Osteocyte (in vitro differentiated cells): ENCODE data around the gene CDCA4. TPM values are rescaled to one million over a fixed set of nuclear protein-coding genes. Genes with fewer than 3 reads are reported as not detected.

Source experiments
- DNase-seq: peaks from one replicate; pipeline ENCODE4 v3.0.0; 2021; ENCODE audit warnings: mixed read lengths; ENCODE audit not compliant: unreplicated experiment; ENCODE audit errors: extremely low spot score
- H3K27ac Mint-ChIP-seq: one replicate; pipeline ENCODE4 v1.8.0; 2021; ENCODE audit warnings: mild to moderate bottlenecking, mixed read lengths; ENCODE audit not compliant: unreplicated experiment
- H3K27me3 Mint-ChIP-seq: one replicate; pipeline ENCODE4 v1.8.0; 2021; ENCODE audit warnings: mixed read lengths; ENCODE audit not compliant: unreplicated experiment
- H3K36me3 Mint-ChIP-seq: one replicate; pipeline ENCODE4 v1.8.0; 2021; ENCODE audit warnings: mixed read lengths; ENCODE audit not compliant: unreplicated experiment
- H3K4me1 Mint-ChIP-seq: one replicate; pipeline ENCODE4 v1.8.0; 2021; ENCODE audit warnings: mixed read lengths; ENCODE audit not compliant: unreplicated experiment
- H3K4me3 Mint-ChIP-seq: one replicate; pipeline ENCODE4 v1.8.0; 2021; ENCODE audit warnings: mild to moderate bottlenecking, moderate library complexity, mixed read lengths; ENCODE audit not compliant: unreplicated experiment
- H3K9me3 Mint-ChIP-seq: one replicate; pipeline ENCODE4 v1.8.0; 2021; ENCODE audit warnings: mixed read lengths; ENCODE audit not compliant: unreplicated experiment
- total RNA-seq: library from RNA; stranded (reverse); gene quantifications from 2 replicates; pipeline ENCODE4 v1.2.1, GENCODE V29; 2021
- TF ChIP-seq, protein P1 (sequence below): fragments of 200-600 bp; sonication (generic); IDR thresholded peaks from 2 replicates; pipeline ENCODE4 v1.5.0; 2021; ENCODE audit warnings: antibody characterized with exemption, mild to moderate bottlenecking, moderate library complexity

CDCA4 gene
- total RNA-seq, 1 donor from 2014 or later: 14.6 TPM

DNA sequence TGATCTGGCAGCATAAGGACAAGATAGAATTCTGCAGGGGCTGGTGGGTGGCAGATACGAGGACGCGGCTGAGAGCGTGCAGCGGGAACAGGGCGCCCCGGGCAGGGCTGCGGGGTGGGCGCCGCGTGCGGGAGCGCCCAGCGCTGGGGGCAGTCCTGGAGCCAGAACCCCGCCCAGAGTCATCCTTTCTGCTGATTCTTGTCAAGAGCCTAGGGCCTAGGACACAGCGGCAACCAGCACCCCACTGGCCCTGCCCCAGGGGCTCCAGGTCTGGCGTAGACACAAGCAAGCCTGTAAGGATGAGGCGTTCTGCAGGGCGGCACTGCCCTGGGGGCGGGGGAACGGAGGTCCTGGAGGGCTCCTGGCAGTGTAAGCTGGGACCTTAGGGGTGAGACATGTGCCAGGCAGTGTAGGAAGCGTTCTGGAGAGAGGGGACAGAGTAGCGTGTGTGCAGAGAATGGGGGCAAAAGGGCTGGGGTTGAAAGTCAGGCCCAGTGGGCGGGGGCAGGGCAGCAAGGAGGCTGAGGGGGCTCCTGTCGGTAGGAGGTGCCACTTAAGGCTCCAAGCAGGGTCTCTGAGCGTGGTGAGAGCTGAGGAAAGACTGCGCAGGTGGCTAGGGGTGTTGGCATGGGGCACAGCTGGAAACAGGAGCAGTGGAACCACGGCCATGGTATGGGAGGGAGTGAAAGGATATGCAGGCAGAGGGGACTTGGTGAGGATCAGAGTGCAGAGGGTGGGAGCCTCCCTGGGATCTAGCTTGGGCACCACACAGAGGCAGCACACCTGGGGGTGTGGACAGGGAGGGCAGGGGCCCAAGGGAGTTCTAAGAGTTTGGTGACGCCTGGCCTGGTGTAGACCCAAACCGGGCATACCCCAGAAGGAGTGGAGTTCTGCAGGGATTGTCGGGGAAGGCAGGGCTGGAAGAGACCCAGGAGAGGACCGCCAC lies 41.9 kb downstream of the CDCA4 start:
- DNase-seq: peak; percentile 80
- TF ChIP-seq, protein P1, sequence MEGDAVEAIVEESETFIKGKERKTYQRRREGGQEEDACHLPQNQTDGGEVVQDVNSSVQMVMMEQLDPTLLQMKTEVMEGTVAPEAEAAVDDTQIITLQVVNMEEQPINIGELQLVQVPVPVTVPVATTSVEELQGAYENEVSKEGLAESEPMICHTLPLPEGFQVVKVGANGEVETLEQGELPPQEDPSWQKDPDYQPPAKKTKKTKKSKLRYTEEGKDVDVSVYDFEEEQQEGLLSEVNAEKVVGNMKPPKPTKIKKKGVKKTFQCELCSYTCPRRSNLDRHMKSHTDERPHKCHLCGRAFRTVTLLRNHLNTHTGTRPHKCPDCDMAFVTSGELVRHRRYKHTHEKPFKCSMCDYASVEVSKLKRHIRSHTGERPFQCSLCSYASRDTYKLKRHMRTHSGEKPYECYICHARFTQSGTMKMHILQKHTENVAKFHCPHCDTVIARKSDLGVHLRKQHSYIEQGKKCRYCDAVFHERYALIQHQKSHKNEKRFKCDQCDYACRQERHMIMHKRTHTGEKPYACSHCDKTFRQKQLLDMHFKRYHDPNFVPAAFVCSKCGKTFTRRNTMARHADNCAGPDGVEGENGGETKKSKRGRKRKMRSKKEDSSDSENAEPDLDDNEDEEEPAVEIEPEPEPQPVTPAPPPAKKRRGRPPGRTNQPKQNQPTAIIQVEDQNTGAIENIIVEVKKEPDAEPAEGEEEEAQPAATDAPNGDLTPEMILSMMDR: no peak
- Mint-ChIP-seq H3K27ac (no peak overlapping the region), H3K27me3 (no peaks in the 10 kb centered on the region), H3K4me1 (peaks cover 36% of the 10 kb centered on the region), H3K36me3 (no peaks in the 10 kb centered on the region), H3K9me3 (no peaks in the 10 kb centered on the region), H3K4me3 (peak overlapping the region; percentile 15)

DNA sequence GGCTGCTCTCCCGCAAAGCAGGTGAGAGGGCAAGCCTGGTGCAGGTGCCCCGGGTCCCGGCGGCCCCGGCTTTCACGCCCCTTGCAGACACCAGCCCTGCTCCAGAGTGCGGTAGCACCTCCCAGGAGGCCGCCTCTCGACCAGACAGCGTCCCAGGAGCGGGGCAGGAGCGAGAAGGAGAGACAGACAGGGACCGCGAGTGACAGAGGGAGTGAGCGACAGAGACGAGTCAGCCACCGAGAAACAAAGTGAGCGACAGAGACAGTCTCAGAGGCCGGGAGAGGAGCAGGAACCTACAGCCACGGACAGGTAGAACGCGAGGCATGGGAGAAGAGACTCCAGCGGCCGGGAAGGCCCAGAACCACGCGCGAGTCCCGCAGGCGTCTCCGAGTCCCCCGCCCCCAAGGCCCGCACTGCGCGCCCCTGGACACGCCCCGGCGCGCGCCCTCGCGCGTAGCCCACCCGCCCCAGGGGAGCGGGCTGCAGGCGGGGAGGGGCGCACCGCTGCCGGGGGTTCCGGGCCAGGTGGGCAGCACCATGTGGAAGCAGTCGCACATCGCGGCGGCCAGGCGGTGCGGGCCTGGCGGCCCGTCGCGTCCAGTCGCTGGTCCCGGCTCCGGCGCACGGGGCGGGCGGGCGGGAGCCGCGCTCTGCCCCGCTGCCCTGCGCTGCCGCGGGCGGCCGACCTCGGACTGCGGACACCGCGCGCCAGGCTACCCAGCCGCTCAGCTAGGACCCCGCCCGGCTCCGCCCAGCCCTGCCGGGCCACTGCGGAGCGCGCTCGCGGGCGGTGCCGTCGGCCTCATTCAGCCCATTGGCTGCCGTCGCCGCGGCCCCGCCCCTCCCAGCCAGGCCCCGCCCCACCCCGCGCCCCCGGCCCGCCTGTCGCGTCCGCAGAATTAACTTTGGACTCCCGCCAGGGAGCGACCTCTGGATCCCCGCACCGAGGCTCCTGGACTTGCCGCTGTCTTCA lies 42.9 kb downstream of the CDCA4 start, which contains the start of gene AHNAK2:
Gene AHNAK2, minus strand, starts transcription at position 694 of the 973 bp plus-strand sequence. Its CDS starts 137 bp downstream, at position 557.
- Mint-ChIP-seq H3K4me3 (peak within 1 kb of the TSS; percentile 83), H3K27ac (peak within 1 kb of the TSS; percentile 27), H3K27me3 (no peaks in the 10 kb centered on the region), H3K4me1 (peaks cover 45% of the 10 kb centered on the region), H3K36me3 (no peaks in the 10 kb centered on the region), H3K9me3 (no peaks in the 10 kb centered on the region)
- TF ChIP-seq, protein P1: no peak
- DNase-seq: peak; percentile 92

DNA sequence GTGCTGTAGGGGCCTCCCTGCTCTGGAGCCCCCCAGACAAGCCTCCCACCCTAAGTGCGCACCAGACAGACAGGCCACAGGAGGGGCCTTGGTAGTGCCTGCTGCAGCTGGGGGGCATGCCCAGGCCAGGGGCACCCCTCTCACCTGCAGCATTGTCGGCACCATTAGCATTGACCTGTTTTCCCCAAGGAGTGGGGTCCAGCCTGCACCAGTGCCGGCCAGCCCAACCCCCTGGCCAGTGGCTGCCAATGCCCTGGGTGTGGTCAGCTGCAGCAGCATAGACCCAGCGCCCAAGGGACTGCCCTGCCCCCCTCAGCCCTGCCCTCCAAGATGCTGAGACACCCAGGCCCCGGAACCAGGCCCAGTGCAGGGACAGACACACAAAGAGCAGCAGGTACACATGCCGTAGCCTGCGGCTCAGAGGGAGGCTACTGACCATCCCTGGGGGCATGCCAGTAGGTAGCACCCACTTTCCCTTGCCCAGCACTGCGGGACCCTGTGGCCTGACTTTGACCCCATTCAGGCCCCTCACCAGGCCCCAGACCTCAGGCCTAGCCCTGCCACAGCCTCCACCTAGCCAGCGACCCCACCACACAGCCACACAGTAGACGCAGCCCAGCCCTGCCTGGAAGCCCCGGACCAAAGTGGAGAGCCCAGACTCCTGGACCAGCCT lies 43.7 kb downstream of the CDCA4 start:
- TF ChIP-seq, protein P1: no peak
- Mint-ChIP-seq H3K36me3 (no peaks in the 10 kb centered on the region), H3K27ac (no peak overlapping the region), H3K9me3 (no peaks in the 10 kb centered on the region), H3K27me3 (no peaks in the 10 kb centered on the region), H3K4me3 (peak overlapping the region; percentile 83), H3K4me1 (peaks cover 53% of the 10 kb centered on the region)
- DNase-seq: no peak

DNA sequence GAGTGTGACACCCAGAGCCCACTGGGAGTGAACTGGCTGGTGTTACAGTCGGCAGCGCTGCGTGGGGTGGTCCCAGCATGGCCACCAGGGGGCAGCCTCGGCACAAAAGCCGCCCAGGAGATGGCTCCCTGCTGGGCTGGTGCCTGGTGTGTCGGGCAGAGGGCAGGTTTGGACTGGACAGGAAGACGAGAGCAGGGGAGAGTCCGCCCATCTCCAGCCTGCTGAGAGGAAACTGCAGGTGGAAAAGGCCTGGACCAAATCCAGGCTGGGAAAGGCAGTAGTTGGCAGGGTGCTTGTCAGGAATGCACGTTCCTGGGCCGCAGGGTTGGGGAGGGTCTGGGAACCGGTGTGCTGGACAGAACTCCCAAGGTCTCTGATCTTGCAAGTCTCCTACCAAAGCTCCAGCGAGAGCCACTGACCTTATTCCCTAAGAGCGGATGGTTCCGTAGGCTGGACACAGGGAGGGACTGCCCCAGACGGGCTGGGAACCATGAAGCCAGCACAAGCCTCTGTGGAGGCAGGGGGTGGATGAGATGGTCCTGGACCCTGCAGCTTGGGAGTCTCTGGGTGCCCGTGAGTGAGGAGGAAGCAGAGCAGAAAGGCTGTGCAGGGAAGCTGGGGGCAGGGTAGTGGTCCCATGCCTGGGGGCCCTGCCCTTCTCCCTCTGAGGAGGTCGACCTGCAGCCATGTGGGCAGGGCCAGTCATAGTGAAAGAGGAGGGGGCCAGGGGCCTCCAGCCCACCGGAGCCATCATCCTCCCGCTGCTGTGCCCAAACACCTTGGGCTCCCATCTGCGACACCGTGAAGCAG lies 44.5 kb downstream of the CDCA4 start:
- Mint-ChIP-seq H3K9me3 (no peaks in the 10 kb centered on the region), H3K27me3 (no peaks in the 10 kb centered on the region), H3K36me3 (no peaks in the 10 kb centered on the region), H3K4me3 (peak overlapping the region; percentile 83), H3K4me1 (peaks cover 61% of the 10 kb centered on the region), H3K27ac (peak overlapping the region; percentile 31)
- TF ChIP-seq, protein P1: peak; percentile 92
- DNase-seq: peak; percentile 93
